ENCODE results near the gene MYH11.
"Not testable (repeated sequence)": the region's sequence is repeated elsewhere in the genome, so short reads cannot be mapped to it uniquely, and the experiment has no call there.

MYH11 gene

DNA sequence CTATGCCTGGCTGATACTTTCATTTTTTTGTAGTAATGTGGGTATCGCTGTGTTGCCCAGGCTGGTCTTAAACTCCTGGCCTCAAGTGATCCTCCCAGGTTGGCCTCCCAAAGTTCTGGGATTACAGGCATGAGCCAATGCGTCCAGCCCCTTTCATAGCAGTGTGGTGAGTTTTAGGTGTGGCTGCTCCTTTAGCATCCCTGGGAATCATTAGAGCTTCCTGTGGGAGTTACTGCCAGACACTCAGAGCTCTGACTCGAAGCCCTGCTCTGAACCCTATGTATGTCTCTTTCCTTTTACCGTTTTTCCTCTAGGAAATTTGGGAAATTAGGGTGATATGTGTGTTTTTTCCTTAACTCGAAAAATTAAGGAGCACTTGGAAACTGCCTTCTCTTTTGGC is 162.3 kb downstream of the MYH11 start:
- no peaks in the 10 kb centered on the region for H3K79me1 ChIP-seq (ENCODE audit: low read length)
- H2BK120ac ChIP-seq (ENCODE audit: low read depth, low read length), result no peak overlapping the region
- H3K36me3 ChIP-seq (ENCODE audit: control insufficient read depth, insufficient read depth, low read length), result peaks cover 1% of the 10 kb centered on the region
- no peak overlapping the region for H2BK15ac ChIP-seq (replicated peaks; ENCODE audit: low read depth)
- H3K56ac ChIP-seq (ENCODE audit: low read length), result no peak overlapping the region
- no peak overlapping the region for H3K4ac ChIP-seq (ENCODE audit: low read depth, low read length)
- no peaks in the 10 kb centered on the region for H3K79me2 ChIP-seq (ENCODE audit: control insufficient read depth, insufficient read depth, low read length)
- no peak overlapping the region for H3K27ac ChIP-seq (ENCODE audit: low read depth, low read length)
- H3K4me2 ChIP-seq (ENCODE audit: low read length), result no peak overlapping the region
- H2BK5ac ChIP-seq (ENCODE audit: low read length), result no peak overlapping the region
- no peaks in the 10 kb centered on the region for H3K4me1 ChIP-seq (ENCODE audit: control insufficient read depth, low read depth, low read length)
- H3K27me3 ChIP-seq (ENCODE audit: insufficient read depth, low read length, poor library complexity), result no peaks in the 10 kb centered on the region
- no peak overlapping the region for H3K9ac ChIP-seq (ENCODE audit: low read length)
- no peak overlapping the region for H2AK5ac ChIP-seq (ENCODE audit: low read length)
- H3K18ac ChIP-seq (ENCODE audit: low read length), result no peak overlapping the region
- no peak for DNase-seq
- H4K5ac ChIP-seq (ENCODE audit: low read length), result no peak overlapping the region
- H3K23ac ChIP-seq (ENCODE audit: low read length), result no peak overlapping the region
- WGBS (ENCODE audit: extremely low coverage, insufficient coverage, low lambda C conversion rate), result no CpG with 5 or more reads among the region's 5 CpGs
- no peak overlapping the region for H4K8ac ChIP-seq (ENCODE audit: low read depth, low read length)
- no peak overlapping the region for H3K4me3 ChIP-seq (ENCODE audit: low read length)

DNA sequence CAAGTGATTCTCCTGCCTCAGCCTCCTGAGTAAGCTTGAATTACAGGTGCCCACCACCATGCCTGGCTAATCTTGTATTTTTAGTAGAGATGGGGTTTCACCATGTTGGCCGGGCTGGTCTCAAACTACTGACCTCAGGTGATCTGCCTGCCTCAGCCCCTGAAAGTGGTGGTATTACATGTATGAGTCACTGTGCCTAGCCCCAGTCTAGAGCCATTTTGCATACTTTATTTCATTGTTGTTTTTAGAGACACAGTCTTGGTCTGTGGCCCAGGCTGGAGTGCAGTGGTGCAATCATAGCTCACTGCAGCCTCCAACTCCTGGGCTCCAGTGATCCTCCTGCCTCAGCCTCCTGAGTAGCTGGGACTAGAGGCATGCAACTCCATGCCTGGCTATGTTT is 164.3 kb downstream of the MYH11 start:
- WGBS (ENCODE audit: extremely low coverage, insufficient coverage, low lambda C conversion rate), result no CpG with 5 or more reads among the region's 1 CpG
- not testable (repeated sequence) for H3K79me2 ChIP-seq (ENCODE audit: control insufficient read depth, insufficient read depth, low read length)

DNA sequence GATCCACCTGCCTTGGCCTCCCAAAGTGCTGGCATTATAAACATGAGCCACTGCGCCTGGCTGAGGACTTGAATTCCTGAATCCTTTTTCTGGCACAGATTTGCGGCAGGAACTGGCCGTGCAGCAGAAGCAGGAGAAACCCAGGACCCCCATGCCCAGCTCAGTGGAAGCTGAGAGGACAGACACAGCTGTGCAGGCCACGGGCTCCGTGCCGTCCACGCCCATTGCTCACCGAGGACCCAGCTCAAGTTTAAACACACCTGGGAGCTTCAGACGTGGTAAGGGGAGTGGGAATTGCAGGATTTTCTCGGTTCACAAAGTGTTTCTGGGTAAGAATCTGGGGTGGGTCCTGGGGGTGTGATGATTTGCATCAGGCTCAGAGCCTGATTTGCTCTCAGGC is 165.8 kb downstream of the MYH11 start:
- Histone ChIP-seq H3K18ac (ENCODE audit: low read length) (no peak overlapping the region), H3K79me2 (ENCODE audit: control insufficient read depth, insufficient read depth, low read length) (no peaks in the 10 kb centered on the region), H3K4ac (ENCODE audit: low read depth, low read length) (no peak overlapping the region), H4K5ac (ENCODE audit: low read length) (no peak overlapping the region), H2BK120ac (ENCODE audit: low read depth, low read length) (no peak overlapping the region), H3K27ac (ENCODE audit: low read depth, low read length) (no peak overlapping the region), H4K8ac (ENCODE audit: low read depth, low read length) (no peak overlapping the region), H2AK5ac (ENCODE audit: low read length) (no peak overlapping the region), H2BK5ac (ENCODE audit: low read length) (no peak overlapping the region), H3K36me3 (ENCODE audit: control insufficient read depth, insufficient read depth, low read length) (no peaks in the 10 kb centered on the region), H3K79me1 (ENCODE audit: low read length) (no peaks in the 10 kb centered on the region), H3K56ac (ENCODE audit: low read length) (no peak overlapping the region), H3K23ac (ENCODE audit: low read length) (no peak overlapping the region), H3K4me1 (ENCODE audit: control insufficient read depth, low read depth, low read length) (no peaks in the 10 kb centered on the region), H3K4me2 (ENCODE audit: low read length) (no peak overlapping the region), H2BK15ac (replicated peaks; ENCODE audit: low read depth) (no peak overlapping the region), H3K4me3 (ENCODE audit: low read length) (no peak overlapping the region), H3K9ac (ENCODE audit: low read length) (no peak overlapping the region), H3K27me3 (ENCODE audit: insufficient read depth, low read length, poor library complexity) (no peaks in the 10 kb centered on the region)
- no CpG with 5 or more reads among the region's 10 CpGs for WGBS (ENCODE audit: extremely low coverage, insufficient coverage, low lambda C conversion rate)
- no peak for DNase-seq

More for the DNA sequence above, 164.3 kb downstream of the MYH11 start:
- H2BK5ac ChIP-seq (ENCODE audit: low read length); H3K36me3 ChIP-seq (ENCODE audit: control insufficient read depth, insufficient read depth, low read length); H3K23ac ChIP-seq (ENCODE audit: low read length); H2AK5ac ChIP-seq (ENCODE audit: low read length); H3K79me1 ChIP-seq (ENCODE audit: low read length); H4K5ac ChIP-seq (ENCODE audit: low read length); H2BK120ac ChIP-seq (ENCODE audit: low read depth, low read length); H3K56ac ChIP-seq (ENCODE audit: low read length); H3K4me3 ChIP-seq (ENCODE audit: low read length); H3K27me3 ChIP-seq (ENCODE audit: insufficient read depth, low read length, poor library complexity); H3K4ac ChIP-seq (ENCODE audit: low read depth, low read length); DNase-seq; H3K27ac ChIP-seq (ENCODE audit: low read depth, low read length); H3K9ac ChIP-seq (ENCODE audit: low read length); H3K18ac ChIP-seq (ENCODE audit: low read length); H4K8ac ChIP-seq (ENCODE audit: low read depth, low read length); H3K4me2 ChIP-seq (ENCODE audit: low read length); H2BK15ac ChIP-seq (replicated peaks; ENCODE audit: low read depth); H3K4me1 ChIP-seq (ENCODE audit: control insufficient read depth, low read depth, low read length): not testable (repeated sequence)

DNA sequence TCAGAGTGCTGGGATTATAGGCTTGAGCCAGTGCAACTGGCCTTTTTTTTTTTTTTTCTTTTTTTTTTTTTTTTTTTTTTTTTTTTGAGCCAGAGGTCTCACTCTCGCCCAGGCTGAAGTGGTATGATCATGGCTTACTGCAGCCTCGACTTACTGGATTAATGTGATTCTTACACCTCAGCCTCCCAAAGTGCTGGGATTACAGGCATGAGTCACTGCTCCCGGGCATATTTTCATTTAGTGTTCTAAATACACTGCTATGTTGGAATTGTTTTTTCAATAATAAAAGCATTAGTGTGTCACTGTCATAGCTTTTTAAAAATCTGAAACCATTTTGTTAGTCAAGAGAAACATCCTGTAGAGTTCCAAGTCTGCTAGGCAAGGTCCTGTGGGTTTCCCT is 166.5 kb downstream of the MYH11 start:
- Histone ChIP-seq H3K79me2 (ENCODE audit: control insufficient read depth, insufficient read depth, low read length) (no peaks in the 10 kb centered on the region), H2BK5ac (ENCODE audit: low read length) (no peak overlapping the region), H3K36me3 (ENCODE audit: control insufficient read depth, insufficient read depth, low read length) (no peaks in the 10 kb centered on the region), H3K27ac (ENCODE audit: low read depth, low read length) (no peak overlapping the region), H3K27me3 (ENCODE audit: insufficient read depth, low read length, poor library complexity) (no peaks in the 10 kb centered on the region), H4K8ac (ENCODE audit: low read depth, low read length) (no peak overlapping the region), H3K4ac (ENCODE audit: low read depth, low read length) (no peak overlapping the region), H3K56ac (ENCODE audit: low read length) (no peak overlapping the region), H3K9ac (ENCODE audit: low read length) (no peak overlapping the region), H3K79me1 (ENCODE audit: low read length) (no peaks in the 10 kb centered on the region), H3K23ac (ENCODE audit: low read length) (no peak overlapping the region), H3K4me3 (ENCODE audit: low read length) (no peak overlapping the region), H3K4me1 (ENCODE audit: control insufficient read depth, low read depth, low read length) (no peaks in the 10 kb centered on the region), H2BK120ac (ENCODE audit: low read depth, low read length) (no peak overlapping the region), H4K5ac (ENCODE audit: low read length) (no peak overlapping the region), H2AK5ac (ENCODE audit: low read length) (no peak overlapping the region), H2BK15ac (replicated peaks; ENCODE audit: low read depth) (no peak overlapping the region), H3K18ac (ENCODE audit: low read length) (no peak overlapping the region), H3K4me2 (ENCODE audit: low read length) (no peak overlapping the region)
- no peak for DNase-seq
- WGBS (ENCODE audit: extremely low coverage, insufficient coverage, low lambda C conversion rate), result no CpG with 5 or more reads among the region's 3 CpGs

DNA sequence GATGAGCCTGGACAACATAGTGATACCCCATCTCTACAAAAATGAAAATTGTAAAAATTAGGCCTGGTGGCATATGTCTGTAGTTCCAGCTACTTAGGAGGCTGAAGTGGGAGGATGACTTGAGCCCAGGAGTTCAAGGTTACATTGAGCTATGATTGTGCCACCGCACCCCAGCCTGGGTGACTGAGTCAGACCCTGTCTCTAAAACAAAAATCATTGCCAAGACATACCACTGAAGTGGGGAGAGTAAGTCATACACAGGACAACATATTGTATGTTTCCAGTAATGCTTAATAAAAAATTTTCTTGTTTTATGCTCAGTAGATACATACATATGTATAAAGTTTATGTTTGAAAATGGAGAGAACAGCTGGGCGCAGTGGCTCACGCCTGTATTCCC is 167.5 kb downstream of the MYH11 start:
- no peak overlapping the region for H3K4me3 ChIP-seq (ENCODE audit: low read length)
- no peak overlapping the region for H4K5ac ChIP-seq (ENCODE audit: low read length)
- H4K8ac ChIP-seq (ENCODE audit: low read depth, low read length), result no peak overlapping the region
- no peaks in the 10 kb centered on the region for H3K79me1 ChIP-seq (ENCODE audit: low read length)
- H3K79me2 ChIP-seq (ENCODE audit: control insufficient read depth, insufficient read depth, low read length), result no peaks in the 10 kb centered on the region
- H3K36me3 ChIP-seq (ENCODE audit: control insufficient read depth, insufficient read depth, low read length), result no peaks in the 10 kb centered on the region
- no peak overlapping the region for H3K56ac ChIP-seq (ENCODE audit: low read length)
- no peak overlapping the region for H2AK5ac ChIP-seq (ENCODE audit: low read length)
- WGBS (ENCODE audit: extremely low coverage, insufficient coverage, low lambda C conversion rate), result no CpG with 5 or more reads among the region's 3 CpGs
- no peaks in the 10 kb centered on the region for H3K4me1 ChIP-seq (ENCODE audit: control insufficient read depth, low read depth, low read length)
- DNase-seq, result no peak
- H3K23ac ChIP-seq (ENCODE audit: low read length), result no peak overlapping the region
- H3K4ac ChIP-seq (ENCODE audit: low read depth, low read length), result no peak overlapping the region
- H2BK5ac ChIP-seq (ENCODE audit: low read length), result no peak overlapping the region
- H3K4me2 ChIP-seq (ENCODE audit: low read length), result no peak overlapping the region
- no peak overlapping the region for H2BK15ac ChIP-seq (replicated peaks; ENCODE audit: low read depth)
- no peaks in the 10 kb centered on the region for H3K27me3 ChIP-seq (ENCODE audit: insufficient read depth, low read length, poor library complexity)
- H3K27ac ChIP-seq (ENCODE audit: low read depth, low read length), result no peak overlapping the region
- H3K18ac ChIP-seq (ENCODE audit: low read length), result no peak overlapping the region
- no peak overlapping the region for H2BK120ac ChIP-seq (ENCODE audit: low read depth, low read length)
- H3K9ac ChIP-seq (ENCODE audit: low read length), result no peak overlapping the region

DNA sequence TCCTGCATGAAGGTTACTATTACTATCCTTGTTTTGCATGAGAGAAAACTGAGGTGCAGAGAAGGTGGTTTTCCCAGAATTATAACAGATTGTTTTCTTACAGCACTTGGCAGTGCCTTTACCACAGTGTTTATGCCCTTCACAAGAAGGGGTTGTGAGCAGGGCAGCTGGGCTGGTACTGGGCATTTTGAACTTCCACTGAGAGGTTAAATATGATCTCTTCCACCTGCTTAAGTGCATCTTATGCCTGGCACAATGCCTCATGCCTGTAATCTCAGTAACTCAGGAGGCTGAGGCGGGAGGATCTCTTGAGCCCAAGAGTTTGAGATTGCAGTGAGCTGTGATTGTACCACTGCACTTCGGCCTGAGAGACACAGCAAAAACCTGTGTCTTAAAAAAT is 170.5 kb downstream of the MYH11 start:
- no peak for DNase-seq
- no peak overlapping the region for H3K27ac ChIP-seq (ENCODE audit: low read depth, low read length)
- H3K4me3 ChIP-seq (ENCODE audit: low read length), result no peak overlapping the region
- no peak overlapping the region for H3K56ac ChIP-seq (ENCODE audit: low read length)
- H3K4ac ChIP-seq (ENCODE audit: low read depth, low read length), result no peak overlapping the region
- H2BK120ac ChIP-seq (ENCODE audit: low read depth, low read length), result no peak overlapping the region
- no peak overlapping the region for H4K8ac ChIP-seq (ENCODE audit: low read depth, low read length)
- H3K79me2 ChIP-seq (ENCODE audit: control insufficient read depth, insufficient read depth, low read length), result no peaks in the 10 kb centered on the region
- H3K36me3 ChIP-seq (ENCODE audit: control insufficient read depth, insufficient read depth, low read length), result no peaks in the 10 kb centered on the region
- H3K27me3 ChIP-seq (ENCODE audit: insufficient read depth, low read length, poor library complexity), result no peaks in the 10 kb centered on the region
- H2AK5ac ChIP-seq (ENCODE audit: low read length), result no peak overlapping the region
- no CpG with 5 or more reads among the region's 2 CpGs for WGBS (ENCODE audit: extremely low coverage, insufficient coverage, low lambda C conversion rate)
- H3K23ac ChIP-seq (ENCODE audit: low read length), result no peak overlapping the region
- H2BK15ac ChIP-seq (replicated peaks; ENCODE audit: low read depth), result no peak overlapping the region
- no peaks in the 10 kb centered on the region for H3K4me1 ChIP-seq (ENCODE audit: control insufficient read depth, low read depth, low read length)
- no peaks in the 10 kb centered on the region for H3K79me1 ChIP-seq (ENCODE audit: low read length)
- no peak overlapping the region for H4K5ac ChIP-seq (ENCODE audit: low read length)
- H3K18ac ChIP-seq (ENCODE audit: low read length), result no peak overlapping the region
- H3K4me2 ChIP-seq (ENCODE audit: low read length), result no peak overlapping the region
- H2BK5ac ChIP-seq (ENCODE audit: low read length), result no peak overlapping the region
- H3K9ac ChIP-seq (ENCODE audit: low read length), result no peak overlapping the region
